ENCODE measurements around the gene IL22RA2.
"Not testable (repeated sequence)": the region's sequence is repeated elsewhere in the genome, so short reads cannot be mapped to it uniquely, and the experiment has no call there.

Gene IL22RA2

GRCh38 chr6:137173501-137173900 is at the start of gene IL22RA2:
Gene IL22RA2 (minus strand): TSS chr6:137173644. CDS start chr6:137161749, 11,895 bp downstream.
- H3K27me3 ChIP-seq (ENCODE audit: control insufficient read depth, insufficient read depth, low read length) = no peaks in the 10 kb centered on the region
- H3K9ac ChIP-seq (ENCODE audit: low read length) = no peak within 1 kb of the TSS
- H3K9me3 ChIP-seq (ENCODE audit: control insufficient read depth, insufficient read depth, low read depth, low read length) = peaks cover 33% of the 10 kb centered on the region
- H3K4me3 ChIP-seq (ENCODE audit: low read depth, low read length) = no peak within 1 kb of the TSS
- H3K4me1 ChIP-seq (ENCODE audit: control insufficient read depth, insufficient read depth, low read length) = peaks cover 12% of the 10 kb centered on the region
- H3K27ac ChIP-seq (ENCODE audit: low read depth, low read length) = no peak within 1 kb of the TSS
- no peaks in the 10 kb centered on the region for H3K36me3 ChIP-seq (ENCODE audit: control insufficient read depth, insufficient read depth, low read length)

- H3K9me3 ChIP-seq (ENCODE audit: control insufficient read depth, insufficient read depth, low read depth, low read length) = no peaks in the 10 kb centered on the region
- no peak overlapping the region for H3K27ac ChIP-seq (ENCODE audit: low read depth, low read length)
- H3K4me1 ChIP-seq (ENCODE audit: control insufficient read depth, insufficient read depth, low read length) = peaks cover 15% of the 10 kb centered on the region
- H3K9ac ChIP-seq (ENCODE audit: low read length) = no peak overlapping the region
- H3K27me3 ChIP-seq (ENCODE audit: control insufficient read depth, insufficient read depth, low read length) = no peaks in the 10 kb centered on the region
- H3K4me3 ChIP-seq (ENCODE audit: low read depth, low read length) = no peak overlapping the region
- H3K36me3 ChIP-seq (ENCODE audit: control insufficient read depth, insufficient read depth, low read length) = no peaks in the 10 kb centered on the region
Measured at GRCh38 chr6:137222381-137222780, 48.9 kb upstream of the IL22RA2 start.

- Histone ChIP-seq H3K9ac (ENCODE audit: low read length) (peak overlapping the region; percentile 96), H3K27ac (ENCODE audit: low read depth, low read length) (peak overlapping the region; percentile 35; the same call in 1 of the 2 replicates), H3K4me1 (ENCODE audit: control insufficient read depth, insufficient read depth, low read length) (peaks cover 21% of the 10 kb centered on the region), H3K27me3 (ENCODE audit: control insufficient read depth, insufficient read depth, low read length) (no peaks in the 10 kb centered on the region), H3K9me3 (ENCODE audit: control insufficient read depth, insufficient read depth, low read depth, low read length) (peaks cover 4% of the 10 kb centered on the region; the same call in 1 of the 2 replicates), H3K4me3 (ENCODE audit: low read depth, low read length) (peak overlapping the region; percentile 98), H3K36me3 (ENCODE audit: control insufficient read depth, insufficient read depth, low read length) (peaks cover 11% of the 10 kb centered on the region; the same call in 1 of the 2 replicates)
Measured at GRCh38 chr6:137219664-137220252, 46.3 kb upstream of the IL22RA2 start.

GRCh38 chr6:137218917-137219663 is 45.6 kb upstream of the IL22RA2 start, which contains the start of gene IFNGR1:
Gene IFNGR1 (minus strand): TSS chr6:137219385. CDS start chr6:137219327, 58 bp downstream.
- peak within 1 kb of the TSS; percentile 83; the same call in 1 of the 2 replicates for H3K27ac ChIP-seq (ENCODE audit: low read depth, low read length)
- H3K9me3 ChIP-seq (ENCODE audit: control insufficient read depth, insufficient read depth, low read depth, low read length) = peaks cover 4% of the 10 kb centered on the region; the same call in 1 of the 2 replicates
- peak within 1 kb of the TSS; percentile 98 for H3K4me3 ChIP-seq (ENCODE audit: low read depth, low read length)
- peaks cover 14% of the 10 kb centered on the region; the same call in 1 of the 2 replicates for H3K36me3 ChIP-seq (ENCODE audit: control insufficient read depth, insufficient read depth, low read length)
- H3K4me1 ChIP-seq (ENCODE audit: control insufficient read depth, insufficient read depth, low read length) = peaks cover 21% of the 10 kb centered on the region
- no peaks in the 10 kb centered on the region for H3K27me3 ChIP-seq (ENCODE audit: control insufficient read depth, insufficient read depth, low read length)
- H3K9ac ChIP-seq (ENCODE audit: low read length) = peak within 1 kb of the TSS; percentile 96

GRCh38 chr6:137218473-137218916 is 45.1 kb upstream of the IL22RA2 start:
- Histone ChIP-seq H3K4me3 (ENCODE audit: low read depth, low read length) (peak overlapping the region; percentile 98), H3K27me3 (ENCODE audit: control insufficient read depth, insufficient read depth, low read length) (no peaks in the 10 kb centered on the region), H3K9me3 (ENCODE audit: control insufficient read depth, insufficient read depth, low read depth, low read length) (peaks cover 4% of the 10 kb centered on the region; the same call in 1 of the 2 replicates), H3K27ac (ENCODE audit: low read depth, low read length) (peak overlapping the region; percentile 83; the same call in 1 of the 2 replicates), H3K36me3 (ENCODE audit: control insufficient read depth, insufficient read depth, low read length) (peaks cover 18% of the 10 kb centered on the region), H3K4me1 (ENCODE audit: control insufficient read depth, insufficient read depth, low read length) (peaks cover 21% of the 10 kb centered on the region), H3K9ac (ENCODE audit: low read length) (peak overlapping the region; percentile 96)

GRCh38 chr6:137217801-137218472 is 44.5 kb upstream of the IL22RA2 start:
- H3K9me3 ChIP-seq (ENCODE audit: control insufficient read depth, insufficient read depth, low read depth, low read length) = peaks cover 4% of the 10 kb centered on the region; the same call in 1 of the 2 replicates
- no peak overlapping the region for H3K27ac ChIP-seq (ENCODE audit: low read depth, low read length)
- H3K4me1 ChIP-seq (ENCODE audit: control insufficient read depth, insufficient read depth, low read length) = peaks cover 21% of the 10 kb centered on the region
- peak overlapping the region; percentile 98 for H3K4me3 ChIP-seq (ENCODE audit: low read depth, low read length)
- H3K9ac ChIP-seq (ENCODE audit: low read length) = peak overlapping the region; percentile 96
- no peaks in the 10 kb centered on the region for H3K27me3 ChIP-seq (ENCODE audit: control insufficient read depth, insufficient read depth, low read length)
- peaks cover 22% of the 10 kb centered on the region for H3K36me3 ChIP-seq (ENCODE audit: control insufficient read depth, insufficient read depth, low read length)

- peaks cover 21% of the 10 kb centered on the region for H3K4me1 ChIP-seq (ENCODE audit: control insufficient read depth, insufficient read depth, low read length)
- peaks cover 29% of the 10 kb centered on the region for H3K36me3 ChIP-seq (ENCODE audit: control insufficient read depth, insufficient read depth, low read length)
- peak overlapping the region; percentile 27; the same call in 1 of the 2 replicates for H3K4me3 ChIP-seq (ENCODE audit: low read depth, low read length)
- peaks cover 10% of the 10 kb centered on the region for H3K9me3 ChIP-seq (ENCODE audit: control insufficient read depth, insufficient read depth, low read depth, low read length)
- no peak overlapping the region for H3K27ac ChIP-seq (ENCODE audit: low read depth, low read length)
- H3K27me3 ChIP-seq (ENCODE audit: control insufficient read depth, insufficient read depth, low read length) = no peaks in the 10 kb centered on the region
- H3K9ac ChIP-seq (ENCODE audit: low read length) = no peak overlapping the region
Measured at GRCh38 chr6:137216875-137217553, 43.6 kb upstream of the IL22RA2 start.

- Histone ChIP-seq H3K9me3 (ENCODE audit: control insufficient read depth, insufficient read depth, low read depth, low read length) (peaks cover 18% of the 10 kb centered on the region), H3K4me1 (ENCODE audit: control insufficient read depth, insufficient read depth, low read length) (peaks cover 21% of the 10 kb centered on the region), H3K9ac (ENCODE audit: low read length) (no peak overlapping the region), H3K27ac (ENCODE audit: low read depth, low read length) (no peak overlapping the region), H3K4me3 (ENCODE audit: low read depth, low read length) (no peak overlapping the region), H3K27me3 (ENCODE audit: control insufficient read depth, insufficient read depth, low read length) (no peaks in the 10 kb centered on the region), H3K36me3 (ENCODE audit: control insufficient read depth, insufficient read depth, low read length) (peaks cover 37% of the 10 kb centered on the region)
Measured at GRCh38 chr6:137216106-137216505, 42.7 kb upstream of the IL22RA2 start.

GRCh38 chr6:137215630-137216029 is 42.2 kb upstream of the IL22RA2 start:
- not testable (repeated sequence) for H3K27me3 ChIP-seq (ENCODE audit: control insufficient read depth, insufficient read depth, low read length); H3K9ac ChIP-seq (ENCODE audit: low read length); H3K27ac ChIP-seq (ENCODE audit: low read depth, low read length); H3K4me3 ChIP-seq (ENCODE audit: low read depth, low read length)
- peaks cover 21% of the 10 kb centered on the region for H3K4me1 ChIP-seq (ENCODE audit: control insufficient read depth, insufficient read depth, low read length)
- H3K9me3 ChIP-seq (ENCODE audit: control insufficient read depth, insufficient read depth, low read depth, low read length) = peaks cover 20% of the 10 kb centered on the region
- peaks cover 41% of the 10 kb centered on the region for H3K36me3 ChIP-seq (ENCODE audit: control insufficient read depth, insufficient read depth, low read length)

GRCh38 chr6:137214931-137215330 is 41.5 kb upstream of the IL22RA2 start:
- no peak overlapping the region for H3K9ac ChIP-seq (ENCODE audit: low read length)

More at GRCh38 chr6:137214931-137215330, 41.5 kb upstream of the IL22RA2 start:
- peaks cover 18% of the 10 kb centered on the region for H3K4me1 ChIP-seq (ENCODE audit: control insufficient read depth, insufficient read depth, low read length)
- peaks cover 25% of the 10 kb centered on the region for H3K9me3 ChIP-seq (ENCODE audit: control insufficient read depth, insufficient read depth, low read depth, low read length)
- no peaks in the 10 kb centered on the region for H3K27me3 ChIP-seq (ENCODE audit: control insufficient read depth, insufficient read depth, low read length)
- no peak overlapping the region for H3K4me3 ChIP-seq (ENCODE audit: low read depth, low read length)
- no peak overlapping the region for H3K27ac ChIP-seq (ENCODE audit: low read depth, low read length)
- peaks cover 47% of the 10 kb centered on the region for H3K36me3 ChIP-seq (ENCODE audit: control insufficient read depth, insufficient read depth, low read length)

Measured in HUES6 (cell line).